Osteoblast (primary cell): ENCODE data around the gene MARCHF10. TPM values are rescaled to one million over a fixed set of nuclear protein-coding genes. Genes with fewer than 3 reads are reported as not detected.

Experiments
- DNase-seq: peaks from one replicate; pipeline ENCODE4 v3.0.0; 2011; ENCODE audit warnings: low spot score, mixed read lengths; ENCODE audit not compliant: insufficient read length; ENCODE audit errors: missing footprints
- H2AFZ ChIP-seq: 2 replicates; pipeline ENCODE4 v1.6.0; 2011; ENCODE audit warnings: mild to moderate bottlenecking, low read length
- H3K27ac ChIP-seq: 2 replicates; pipeline ENCODE4 v1.5.1; 2011; ENCODE audit warnings: mild to moderate bottlenecking, low read depth, low read length, moderate library complexity
- H3K27me3 ChIP-seq: 2 replicates; pipeline ENCODE4 v1.6.0; 2012; ENCODE audit warnings: mild to moderate bottlenecking, control low read depth, inconsistent platforms, low read length, moderate library complexity; ENCODE audit not compliant: insufficient read depth
- H3K36me3 ChIP-seq: 2 replicates; pipeline ENCODE4 v1.5.1; 2011; ENCODE audit warnings: mild to moderate bottlenecking, low read length, control low read depth, moderate library complexity; ENCODE audit not compliant: insufficient read depth
- H3K4me1 ChIP-seq: 2 replicates; pipeline ENCODE4 v1.5.1; 2011; ENCODE audit warnings: mild to moderate bottlenecking, low read length, control low read depth, moderate library complexity; ENCODE audit not compliant: insufficient read depth
- H3K4me2 ChIP-seq: 2 replicates; pipeline ENCODE4 v1.6.0; 2011; ENCODE audit warnings: mild to moderate bottlenecking, low read length; ENCODE audit not compliant: insufficient read depth
- H3K4me3 ChIP-seq: fragments of 200-600 bp; sonication (generic); 3 replicates; pipeline ENCODE4 v1.5.1; 2012; ENCODE audit warnings: mild to moderate bottlenecking, low read length, inconsistent platforms; ENCODE audit not compliant: insufficient read depth
- H3K79me2 ChIP-seq: 2 replicates; pipeline ENCODE4 v1.6.0; 2012; ENCODE audit warnings: mild to moderate bottlenecking, low read length, control low read depth, inconsistent platforms; ENCODE audit not compliant: insufficient read depth
- H3K9me3 ChIP-seq: 2 replicates; pipeline ENCODE4 v1.5.1; 2011; ENCODE audit warnings: low read depth, low read length, control low read depth
- H4K20me1 ChIP-seq: 2 replicates; pipeline ENCODE4 v1.6.0; 2012; ENCODE audit warnings: mild to moderate bottlenecking, low read length, control low read depth; ENCODE audit not compliant: insufficient read depth
- CTCF ChIP-seq: IDR thresholded peaks from 2 replicates; pipeline ENCODE4 v1.5.1; 2011; ENCODE audit warnings: mild to moderate bottlenecking, low read depth, low read length, moderate library complexity; ENCODE audit errors: extremely low read depth
- total RNA-seq: library from RNA; depleted of rRNA; stranded (reverse); fragments of >200 nt; gene quantifications from 2 replicates; pipeline ENCODE4 v1.2.3, GENCODE V29; 2012

MARCHF10 gene
- total RNA-seq, 1 donor: under 0.01 TPM

GRCh38 chr17:62671553-62671952 is 136.6 kb downstream of the MARCHF10 start:
- peaks cover 57% of the 10 kb centered on the region for H3K79me2 ChIP-seq
- no peak overlapping the region for H3K4me2 ChIP-seq
- TF ChIP-seq CTCF: no peak
- H3K27ac ChIP-seq: no peak overlapping the region
- H2AFZ ChIP-seq: no peak overlapping the region
- DNase-seq: peak; percentile 43
- H3K4me1 ChIP-seq: peaks cover 20% of the 10 kb centered on the region
- peaks cover 37% of the 10 kb centered on the region for H4K20me1 ChIP-seq
- H3K27me3 ChIP-seq: no peaks in the 10 kb centered on the region
- no peaks in the 10 kb centered on the region for H3K9me3 ChIP-seq
- H3K4me3 ChIP-seq: no peak overlapping the region
- peaks cover 90% of the 10 kb centered on the region for H3K36me3 ChIP-seq

- H3K36me3 ChIP-seq: peaks cover 86% of the 10 kb centered on the region
- H3K27ac ChIP-seq: no peak overlapping the region
- H3K79me2 ChIP-seq: peaks cover 66% of the 10 kb centered on the region
- H3K4me2 ChIP-seq: no peak overlapping the region
- peaks cover 20% of the 10 kb centered on the region for H3K4me1 ChIP-seq
- no peak overlapping the region for H3K4me3 ChIP-seq
- TF ChIP-seq CTCF: no peak
- no peaks in the 10 kb centered on the region for H3K9me3 ChIP-seq
- no peaks in the 10 kb centered on the region for H3K27me3 ChIP-seq
- peaks cover 48% of the 10 kb centered on the region for H4K20me1 ChIP-seq
- DNase-seq: no peak
- no peak overlapping the region for H2AFZ ChIP-seq
Measured at GRCh38 chr17:62670202-62670821, 137.8 kb downstream of the MARCHF10 start.

GRCh38 chr17:62668091-62668804 is 139.9 kb downstream of the MARCHF10 start:
- H3K9me3 ChIP-seq: no peaks in the 10 kb centered on the region
- H3K4me3 ChIP-seq: no peak overlapping the region
- no peak for TF ChIP-seq CTCF
- H3K4me2 ChIP-seq: no peak overlapping the region
- H4K20me1 ChIP-seq: peaks cover 56% of the 10 kb centered on the region
- peaks cover 73% of the 10 kb centered on the region for H3K36me3 ChIP-seq
- peaks cover 13% of the 10 kb centered on the region for H3K4me1 ChIP-seq
- peak overlapping the region; percentile 37 for H3K27ac ChIP-seq
- H2AFZ ChIP-seq: no peak overlapping the region
- no peaks in the 10 kb centered on the region for H3K27me3 ChIP-seq
- H3K79me2 ChIP-seq: peaks cover 73% of the 10 kb centered on the region
- DNase-seq: peak; percentile 95
